ENCODE data around the gene MPV17.

DNA sequence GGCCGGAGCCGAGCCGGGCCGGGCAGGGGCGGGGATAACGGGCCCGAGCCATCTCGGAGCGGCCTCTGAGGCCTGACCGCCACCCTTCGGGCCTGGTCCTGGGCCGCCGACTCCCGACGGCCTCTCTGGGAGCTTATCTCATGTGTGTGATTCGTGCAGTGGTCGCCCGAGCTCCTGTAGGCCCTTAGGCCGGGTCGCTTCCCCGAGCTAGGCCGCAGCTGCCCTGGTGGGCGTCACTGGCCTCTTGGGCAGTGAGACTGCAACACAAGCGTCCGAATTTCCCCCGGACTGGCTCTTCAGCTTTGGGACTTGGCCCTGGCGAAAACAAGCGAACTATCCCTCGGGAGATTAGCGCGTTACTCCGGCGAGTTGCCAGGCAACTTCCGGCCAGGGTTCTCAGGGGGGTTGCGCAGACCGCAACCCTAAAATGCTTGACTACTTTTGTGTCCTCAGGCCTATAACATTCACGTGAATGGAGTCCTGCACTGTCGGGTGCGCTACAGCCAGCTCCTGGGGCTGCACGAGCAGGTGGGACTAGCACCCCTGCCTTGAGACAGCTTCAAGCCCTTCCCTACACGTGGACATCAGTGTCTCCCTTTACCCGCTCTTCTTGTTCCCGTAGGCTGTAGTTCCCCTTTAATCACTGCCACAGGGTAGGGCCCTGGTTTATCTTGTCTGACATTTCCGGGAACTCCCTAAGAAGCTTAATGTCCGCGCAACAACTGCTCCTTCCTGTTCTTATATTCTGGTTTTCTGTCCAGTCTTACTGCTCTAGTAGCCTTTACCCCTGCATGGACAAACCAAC is 48.1 kb upstream of the MPV17 start:
- TF ChIP-seq EZH2phosphoT487 (IDR thresholded peaks at IDR 0.05; ENCODE audit: borderline replicate concordance, low read length): no peak
- TF ChIP-seq, protein P1, sequence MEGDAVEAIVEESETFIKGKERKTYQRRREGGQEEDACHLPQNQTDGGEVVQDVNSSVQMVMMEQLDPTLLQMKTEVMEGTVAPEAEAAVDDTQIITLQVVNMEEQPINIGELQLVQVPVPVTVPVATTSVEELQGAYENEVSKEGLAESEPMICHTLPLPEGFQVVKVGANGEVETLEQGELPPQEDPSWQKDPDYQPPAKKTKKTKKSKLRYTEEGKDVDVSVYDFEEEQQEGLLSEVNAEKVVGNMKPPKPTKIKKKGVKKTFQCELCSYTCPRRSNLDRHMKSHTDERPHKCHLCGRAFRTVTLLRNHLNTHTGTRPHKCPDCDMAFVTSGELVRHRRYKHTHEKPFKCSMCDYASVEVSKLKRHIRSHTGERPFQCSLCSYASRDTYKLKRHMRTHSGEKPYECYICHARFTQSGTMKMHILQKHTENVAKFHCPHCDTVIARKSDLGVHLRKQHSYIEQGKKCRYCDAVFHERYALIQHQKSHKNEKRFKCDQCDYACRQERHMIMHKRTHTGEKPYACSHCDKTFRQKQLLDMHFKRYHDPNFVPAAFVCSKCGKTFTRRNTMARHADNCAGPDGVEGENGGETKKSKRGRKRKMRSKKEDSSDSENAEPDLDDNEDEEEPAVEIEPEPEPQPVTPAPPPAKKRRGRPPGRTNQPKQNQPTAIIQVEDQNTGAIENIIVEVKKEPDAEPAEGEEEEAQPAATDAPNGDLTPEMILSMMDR (IDR thresholded peaks at IDR 0.05; ENCODE audit: low read depth, low read length, poor library complexity, severe bottlenecking): no peak
